Amygdala (tissue), 56 donors: ENCODE results near the gene PDLIM4.

ENCODE experiments used
- DNase-seq, 56 donors: peaks; one replicate each; lab custom pipeline; 2025; lab: John Stamatoyannopoulos, UW

PDLIM4 gene

GRCh38 chr5:132250547-132250946 lies 6.9 kb upstream of the PDLIM4 start:
- peak in 1 of 56 donors; percentile 5 for DNase-seq

- peak in 33 of 56 donors; percentile 16 to 85 (median 60) for DNase-seq
These were observed 6.2 kb upstream of the PDLIM4 start for GRCh38 chr5:132251220-132251725.

- DNase-seq, result no peak
These were observed 4.5 kb upstream of the PDLIM4 start for GRCh38 chr5:132253008-132253441.

GRCh38 chr5:132253452-132254320 lies 3.8 kb upstream of the PDLIM4 start:
- DNase-seq, result no peak

GRCh38 chr5:132254321-132254977 lies 3.0 kb upstream of the PDLIM4 start:
- DNase-seq, result no peak

- DNase-seq, result no peak
These were observed 1.3 kb upstream of the PDLIM4 start for GRCh38 chr5:132256086-132256782.

GRCh38 chr5:132256783-132257130 lies 739 bp upstream of the PDLIM4 start:
- no peak for DNase-seq

- DNase-seq, result no peak
These were observed 889 bp downstream of the PDLIM4 start for GRCh38 chr5:132258102-132259068.

- peak in 30 of 56 donors; percentile 28 to 80 (median 46) for DNase-seq
These were observed 1.8 kb downstream of the PDLIM4 start for GRCh38 chr5:132259069-132259851.

- DNase-seq, result peak in 4 of 56 donors; percentile 24 to 38 (median 28)
These were observed 2.6 kb downstream of the PDLIM4 start for GRCh38 chr5:132260051-132260450.

- DNase-seq, result peak in 38 of 56 donors; percentile 19 to 84 (median 54)
These were observed 3.4 kb downstream of the PDLIM4 start for GRCh38 chr5:132260714-132261551.

GRCh38 chr5:132261881-132262845 lies 4.7 kb downstream of the PDLIM4 start:
- DNase-seq, result no peak

GRCh38 chr5:132262882-132263547 lies 5.5 kb downstream of the PDLIM4 start:
- DNase-seq, result no peak

GRCh38 chr5:132263548-132264261 lies 6.2 kb downstream of the PDLIM4 start:
- DNase-seq, result no peak

- DNase-seq, result no peak
These were observed 7.2 kb downstream of the PDLIM4 start for GRCh38 chr5:132264546-132265335.
